ENCODE results near the gene GARIN5A.
A peak's percentile ranks its signal among the peaks of the same experiment; 100 is the strongest.

The GARIN5A gene

DNA sequence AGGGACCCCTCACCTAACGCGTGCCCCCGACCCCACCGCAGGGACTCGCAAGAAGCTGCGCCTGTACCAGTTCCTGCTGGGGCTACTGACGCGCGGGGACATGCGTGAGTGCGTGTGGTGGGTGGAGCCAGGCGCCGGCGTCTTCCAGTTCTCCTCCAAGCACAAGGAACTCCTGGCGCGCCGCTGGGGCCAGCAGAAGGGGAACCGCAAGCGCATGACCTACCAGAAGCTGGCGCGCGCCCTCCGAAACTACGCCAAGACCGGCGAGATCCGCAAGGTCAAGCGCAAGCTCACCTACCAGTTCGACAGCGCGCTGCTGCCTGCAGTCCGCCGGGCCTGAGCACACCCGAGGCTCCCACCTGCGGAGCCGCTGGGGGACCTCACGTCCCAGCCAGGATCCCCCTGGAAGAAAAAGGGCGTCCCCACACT lies 48.6 kb downstream of the GARIN5A start:
- peak overlapping the region; percentile 70 for H3K27ac ChIP-seq (replicated peaks)

DNA sequence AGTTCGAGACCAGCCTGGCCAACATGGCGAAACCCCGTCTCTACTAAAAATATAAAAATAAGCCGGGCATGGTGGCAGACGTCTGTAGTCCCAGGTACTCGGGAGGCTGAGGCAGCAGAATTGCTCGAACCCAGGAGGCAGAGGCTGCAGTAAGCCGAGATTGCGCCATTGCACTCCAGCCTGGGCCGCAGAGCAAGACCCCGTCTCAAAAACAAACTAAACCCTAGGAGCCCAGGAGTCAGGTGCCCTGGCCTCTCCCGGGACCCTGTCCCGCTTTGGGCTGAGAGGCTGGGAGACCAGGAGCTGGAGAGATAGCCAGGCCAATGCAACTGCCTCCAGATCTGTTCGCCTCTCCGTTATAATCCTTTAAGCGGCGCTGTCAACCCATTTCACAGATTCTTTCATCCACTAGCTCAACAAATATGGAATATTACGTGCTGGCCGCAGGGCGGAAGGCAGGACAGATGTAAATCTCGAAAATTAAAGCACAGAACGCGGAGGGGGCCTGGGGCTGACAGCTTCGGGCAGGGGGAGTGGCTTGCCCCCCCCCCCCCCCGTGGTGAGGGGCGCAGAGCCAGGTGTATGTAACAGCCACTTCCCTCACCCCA lies 49.2 kb downstream of the GARIN5A start:
- peak overlapping the region; percentile 70 for H3K27ac ChIP-seq (replicated peaks)
- peak overlapping the region; percentile 37 for H3K4me3 ChIP-seq (replicated peaks; ENCODE audit: insufficient read depth, low read length)
- no peak for DNase-seq (ENCODE audit: low read depth in 1 of 2, low spot score in 1 of 2)
- TF ChIP-seq POLR2AphosphoS5 (IDR thresholded peaks at IDR 0.05; ENCODE audit: low read depth) (no peak), GABPA (IDR thresholded peaks at IDR 0.05; ENCODE audit: low read depth) (no peak), SPI1 (IDR thresholded peaks at IDR 0.05; ENCODE audit: borderline replicate concordance, low read depth) (no peak)
- TF ChIP-seq, protein P1, sequence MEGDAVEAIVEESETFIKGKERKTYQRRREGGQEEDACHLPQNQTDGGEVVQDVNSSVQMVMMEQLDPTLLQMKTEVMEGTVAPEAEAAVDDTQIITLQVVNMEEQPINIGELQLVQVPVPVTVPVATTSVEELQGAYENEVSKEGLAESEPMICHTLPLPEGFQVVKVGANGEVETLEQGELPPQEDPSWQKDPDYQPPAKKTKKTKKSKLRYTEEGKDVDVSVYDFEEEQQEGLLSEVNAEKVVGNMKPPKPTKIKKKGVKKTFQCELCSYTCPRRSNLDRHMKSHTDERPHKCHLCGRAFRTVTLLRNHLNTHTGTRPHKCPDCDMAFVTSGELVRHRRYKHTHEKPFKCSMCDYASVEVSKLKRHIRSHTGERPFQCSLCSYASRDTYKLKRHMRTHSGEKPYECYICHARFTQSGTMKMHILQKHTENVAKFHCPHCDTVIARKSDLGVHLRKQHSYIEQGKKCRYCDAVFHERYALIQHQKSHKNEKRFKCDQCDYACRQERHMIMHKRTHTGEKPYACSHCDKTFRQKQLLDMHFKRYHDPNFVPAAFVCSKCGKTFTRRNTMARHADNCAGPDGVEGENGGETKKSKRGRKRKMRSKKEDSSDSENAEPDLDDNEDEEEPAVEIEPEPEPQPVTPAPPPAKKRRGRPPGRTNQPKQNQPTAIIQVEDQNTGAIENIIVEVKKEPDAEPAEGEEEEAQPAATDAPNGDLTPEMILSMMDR (IDR thresholded peaks at IDR 0.05; ENCODE audit: insufficient read depth, low read length) = no peak
- TF ChIP-seq, protein P2, sequence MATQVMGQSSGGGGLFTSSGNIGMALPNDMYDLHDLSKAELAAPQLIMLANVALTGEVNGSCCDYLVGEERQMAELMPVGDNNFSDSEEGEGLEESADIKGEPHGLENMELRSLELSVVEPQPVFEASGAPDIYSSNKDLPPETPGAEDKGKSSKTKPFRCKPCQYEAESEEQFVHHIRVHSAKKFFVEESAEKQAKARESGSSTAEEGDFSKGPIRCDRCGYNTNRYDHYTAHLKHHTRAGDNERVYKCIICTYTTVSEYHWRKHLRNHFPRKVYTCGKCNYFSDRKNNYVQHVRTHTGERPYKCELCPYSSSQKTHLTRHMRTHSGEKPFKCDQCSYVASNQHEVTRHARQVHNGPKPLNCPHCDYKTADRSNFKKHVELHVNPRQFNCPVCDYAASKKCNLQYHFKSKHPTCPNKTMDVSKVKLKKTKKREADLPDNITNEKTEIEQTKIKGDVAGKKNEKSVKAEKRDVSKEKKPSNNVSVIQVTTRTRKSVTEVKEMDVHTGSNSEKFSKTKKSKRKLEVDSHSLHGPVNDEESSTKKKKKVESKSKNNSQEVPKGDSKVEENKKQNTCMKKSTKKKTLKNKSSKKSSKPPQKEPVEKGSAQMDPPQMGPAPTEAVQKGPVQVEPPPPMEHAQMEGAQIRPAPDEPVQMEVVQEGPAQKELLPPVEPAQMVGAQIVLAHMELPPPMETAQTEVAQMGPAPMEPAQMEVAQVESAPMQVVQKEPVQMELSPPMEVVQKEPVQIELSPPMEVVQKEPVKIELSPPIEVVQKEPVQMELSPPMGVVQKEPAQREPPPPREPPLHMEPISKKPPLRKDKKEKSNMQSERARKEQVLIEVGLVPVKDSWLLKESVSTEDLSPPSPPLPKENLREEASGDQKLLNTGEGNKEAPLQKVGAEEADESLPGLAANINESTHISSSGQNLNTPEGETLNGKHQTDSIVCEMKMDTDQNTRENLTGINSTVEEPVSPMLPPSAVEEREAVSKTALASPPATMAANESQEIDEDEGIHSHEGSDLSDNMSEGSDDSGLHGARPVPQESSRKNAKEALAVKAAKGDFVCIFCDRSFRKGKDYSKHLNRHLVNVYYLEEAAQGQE (IDR thresholded peaks at IDR 0.05; ENCODE audit: insufficient replicate concordance, low read depth) = no peak
- H3K27me3 ChIP-seq (ENCODE audit: insufficient read depth, poor library complexity, severe bottlenecking) = peaks cover 3% of the 10 kb centered on the region

More for the DNA sequence above, 48.6 kb downstream of the GARIN5A start:
- DNase-seq (ENCODE audit: low read depth in 1 of 2, low spot score in 1 of 2) = peak; percentile 93 to 96
- TF ChIP-seq, protein P1 (IDR thresholded peaks at IDR 0.05; ENCODE audit: insufficient read depth, low read length) = no peak
- TF ChIP-seq GABPA (IDR thresholded peaks at IDR 0.05; ENCODE audit: low read depth) (no peak), SPI1 (IDR thresholded peaks at IDR 0.05; ENCODE audit: borderline replicate concordance, low read depth) (peak; percentile 46; the same call in 1 of the 2 replicates), POLR2AphosphoS5 (IDR thresholded peaks at IDR 0.05; ENCODE audit: low read depth) (peak; percentile 67)
- TF ChIP-seq, protein P2 (IDR thresholded peaks at IDR 0.05; ENCODE audit: insufficient replicate concordance, low read depth) = no peak
- peaks cover 8% of the 10 kb centered on the region for H3K27me3 ChIP-seq (ENCODE audit: insufficient read depth, poor library complexity, severe bottlenecking)
- H3K4me3 ChIP-seq (replicated peaks; ENCODE audit: insufficient read depth, low read length) = peak overlapping the region; percentile 37

DNA sequence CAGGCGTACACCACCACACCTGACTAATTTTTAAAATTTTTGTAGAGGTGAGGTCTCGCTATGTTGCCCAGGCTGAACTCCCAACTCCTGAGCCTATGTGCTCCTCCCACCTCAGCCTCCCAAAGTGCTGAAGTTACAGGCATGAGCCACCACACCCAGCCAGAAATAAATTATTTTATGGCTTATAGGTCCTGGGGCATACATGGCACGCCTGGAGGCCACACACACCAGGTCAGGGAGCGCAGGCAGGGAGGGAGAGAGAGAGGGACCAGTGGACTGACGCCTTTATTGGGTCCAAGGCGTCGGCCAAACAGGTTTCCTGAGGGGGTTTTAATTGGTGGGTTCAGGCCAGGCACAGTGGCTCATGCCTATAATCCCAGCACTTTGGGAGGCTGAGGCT lies 51.1 kb downstream of the GARIN5A start:
- Histone ChIP-seq H3K27me3 (ENCODE audit: insufficient read depth, poor library complexity, severe bottlenecking) (no peaks in the 10 kb centered on the region), H3K4me3 (replicated peaks; ENCODE audit: insufficient read depth, low read length) (no peak overlapping the region), H3K27ac (replicated peaks) (no peak overlapping the region)
- no peak for DNase-seq (ENCODE audit: low read depth in 1 of 2, low spot score in 1 of 2)
- TF ChIP-seq, protein P1 (IDR thresholded peaks at IDR 0.05; ENCODE audit: insufficient read depth, low read length) = no peak
- no peak for TF ChIP-seq SPI1 (IDR thresholded peaks at IDR 0.05; ENCODE audit: borderline replicate concordance, low read depth)
- TF ChIP-seq, protein P2 (IDR thresholded peaks at IDR 0.05; ENCODE audit: insufficient replicate concordance, low read depth) = no peak

Data from HL-60 (cell line).